D721Med (cell line): Measurements from ENCODE around the gene TRMT61B.

Experiments used
- DNase-seq: peaks from one replicate; pipeline ENCODE4 v3.0.0; 2011; ENCODE audit warnings: low spot score; ENCODE audit not compliant: insufficient read length
- FAIRE-seq: peaks from 2 replicates; lab custom pipeline; 2011; peaks lifted over from hg19 to GRCh38; lab: Jason Lieb, UNC
- CTCF ChIP-seq: IDR thresholded peaks from 2 replicates; pipeline ENCODE4 v1.5.1; 2012; ENCODE audit warnings: mild to moderate bottlenecking, control low read depth; ENCODE audit not compliant: insufficient read depth; ENCODE audit errors: missing control alignments

Gene TRMT61B

GRCh38 chr2:28904802-28905457 is 34.8 kb upstream of the TRMT61B start:
- FAIRE-seq, result no peak
- no peak for DNase-seq
- no peak for TF ChIP-seq CTCF

- no peak for TF ChIP-seq CTCF
- FAIRE-seq (no peak), DNase-seq (no peak)
Observed at GRCh38 chr2:28904295-28904694, 34.2 kb upstream of the TRMT61B start.

GRCh38 chr2:28902584-28902983 is 32.5 kb upstream of the TRMT61B start:
- no peak for TF ChIP-seq CTCF
- DNase-seq (no peak), FAIRE-seq (no peak)

- TF ChIP-seq CTCF, result no peak
- FAIRE-seq, result no peak
- DNase-seq, result no peak
Observed at GRCh38 chr2:28901841-28902240, 31.7 kb upstream of the TRMT61B start.

GRCh38 chr2:28901202-28901601 is 31.1 kb upstream of the TRMT61B start:
- no peak for TF ChIP-seq CTCF
- FAIRE-seq, result no peak
- no peak for DNase-seq

- FAIRE-seq (no peak), DNase-seq (no peak)
- TF ChIP-seq CTCF, result no peak
Observed at GRCh38 chr2:28898048-28898447, 27.9 kb upstream of the TRMT61B start.

- FAIRE-seq (no peak), DNase-seq (no peak)
- TF ChIP-seq CTCF, result no peak
Observed at GRCh38 chr2:28896906-28897305, 26.8 kb upstream of the TRMT61B start.
